H9 (cell line): ENCODE measurements around the gene ERP29. TPM values are rescaled to one million over a fixed set of nuclear protein-coding genes. Genes with fewer than 3 reads are reported as not detected.

ENCODE experiments used
- DNase-seq: peaks from one replicate; pipeline ENCODE4 v3.0.0-alpha.2; 2017
- H2AFZ ChIP-seq: one replicate; pipeline ENCODE4 v1.6.1; 2013; ENCODE audit warnings: mild to moderate bottlenecking, low read length, control low read depth, moderate library complexity
- H2AK5ac ChIP-seq: 2 replicates; pipeline ENCODE4 v1.6.1; 2013; ENCODE audit warnings: low read length, control low read depth, mixed read lengths; ENCODE audit not compliant: insufficient read length
- H2BK120ac ChIP-seq: one replicate; pipeline ENCODE4 v1.6.1; 2013; ENCODE audit warnings: low read depth, mild to moderate bottlenecking, low read length, control low read depth, inconsistent platforms; ENCODE audit not compliant: poor library complexity, severe bottlenecking
- H2BK12ac ChIP-seq: 2 replicates; pipeline ENCODE4 v1.6.1; 2013; ENCODE audit warnings: low read length, control low read depth, mixed read lengths, low read depth; ENCODE audit not compliant: insufficient read length
- H2BK15ac ChIP-seq: 2 replicates; pipeline ENCODE4 v1.6.1; 2013; ENCODE audit warnings: low read depth, low read length, control low read depth
- H2BK20ac ChIP-seq: one replicate; pipeline ENCODE4 v1.6.1; 2013; ENCODE audit warnings: low read depth, mild to moderate bottlenecking, low read length, control low read depth, inconsistent platforms; ENCODE audit not compliant: poor library complexity, severe bottlenecking
- H2BK5ac ChIP-seq: 2 replicates; pipeline ENCODE4 v1.6.1; 2013; ENCODE audit warnings: low read length, control low read depth, mixed read lengths; ENCODE audit not compliant: insufficient read length
- H3K14ac ChIP-seq: 2 replicates; pipeline ENCODE4 v1.6.1; 2013; ENCODE audit warnings: low read length, control low read depth; ENCODE audit not compliant: insufficient read depth
- H3K18ac ChIP-seq: 2 replicates; pipeline ENCODE4 v1.6.1; 2013; ENCODE audit warnings: low read depth, mild to moderate bottlenecking, mixed read lengths, low read length, control low read depth; ENCODE audit not compliant: insufficient read length
- H3K23ac ChIP-seq: 2 replicates; pipeline ENCODE4 v1.6.1; 2013; ENCODE audit warnings: low read length, control low read depth, mixed read lengths, low read depth; ENCODE audit not compliant: insufficient read length
- H3K23me2 ChIP-seq: 2 replicates; pipeline ENCODE4 v1.6.1; 2013; ENCODE audit warnings: low read depth, mild to moderate bottlenecking, mixed read lengths, low read length, control low read depth; ENCODE audit not compliant: insufficient read length, poor library complexity, severe bottlenecking
- H3K27ac ChIP-seq: 2 replicates; pipeline ENCODE4 v1.5.1; 2013; ENCODE audit warnings: low read length, control low read depth, mixed read lengths, low read depth; ENCODE audit not compliant: insufficient read length
- H3K27me3 ChIP-seq: 2 replicates; pipeline ENCODE4 v1.6.1; 2013; ENCODE audit warnings: low read length, control low read depth, inconsistent platforms; ENCODE audit not compliant: insufficient read depth
- H3K4ac ChIP-seq: 2 replicates; pipeline ENCODE4 v1.6.1; 2013; ENCODE audit warnings: low read depth, mild to moderate bottlenecking, control low read depth, inconsistent platforms, low read length, moderate library complexity
- H3K4me1 ChIP-seq: 2 replicates; pipeline ENCODE4 v1.6.1; 2013; ENCODE audit warnings: low read length, control low read depth, inconsistent platforms; ENCODE audit not compliant: insufficient read depth
- H3K4me2 ChIP-seq: 2 replicates; pipeline ENCODE4 v1.6.1; 2013; ENCODE audit warnings: low read length, control low read depth, mixed read lengths; ENCODE audit not compliant: insufficient read length, insufficient read depth
- H3K56ac ChIP-seq: 2 replicates; pipeline ENCODE4 v1.6.1; 2013; ENCODE audit warnings: low read depth, mild to moderate bottlenecking, mixed read lengths, low read length, control low read depth; ENCODE audit not compliant: insufficient read length
- H3K79me1 ChIP-seq: 2 replicates; pipeline ENCODE4 v1.6.1; 2013; ENCODE audit warnings: low read depth, mild to moderate bottlenecking, moderate library complexity, low read length, control low read depth, inconsistent platforms; ENCODE audit not compliant: insufficient read depth, poor library complexity, severe bottlenecking
- H3K79me2 ChIP-seq: 2 replicates; pipeline ENCODE4 v1.6.1; 2013; ENCODE audit warnings: low read length, control low read depth, inconsistent platforms; ENCODE audit not compliant: insufficient read depth
- H3K9ac ChIP-seq: 2 replicates; pipeline ENCODE4 v1.6.1; 2013; ENCODE audit warnings: low read length, control low read depth, mixed read lengths; ENCODE audit not compliant: insufficient read length; ENCODE audit errors: extremely low read depth
- H3K9me3 ChIP-seq: one replicate; pipeline ENCODE4 v1.6.1; 2013; ENCODE audit warnings: low read depth, low read length, inconsistent platforms; ENCODE audit not compliant: control insufficient read depth
- H3T11ph ChIP-seq: one replicate; pipeline ENCODE4 v1.6.1; 2013; ENCODE audit warnings: mild to moderate bottlenecking, low read length, control low read depth, inconsistent platforms
- H4K20me1 ChIP-seq: one replicate; pipeline ENCODE4 v1.6.1; 2013; ENCODE audit not compliant: control insufficient read depth, insufficient read length, insufficient read depth
- H4K5ac ChIP-seq: 2 replicates; pipeline ENCODE4 v1.6.1; 2013; ENCODE audit warnings: low read depth, mild to moderate bottlenecking, mixed read lengths, low read length, control low read depth; ENCODE audit not compliant: insufficient read length
- H4K8ac ChIP-seq: replicated peaks from 2 replicates; pipeline ENCODE4 v1.6.1; 2013; ENCODE audit warnings: low read length, control low read depth, mixed read lengths, low read depth; ENCODE audit not compliant: insufficient read length
- H4K91ac ChIP-seq: 2 replicates; pipeline ENCODE4 v1.6.1; 2013; ENCODE audit warnings: low read depth, mild to moderate bottlenecking, moderate library complexity, mixed read lengths, low read length, control low read depth; ENCODE audit not compliant: insufficient read length
- H3K27ac Mint-ChIP-seq, 3 experiments: 2 replicates in 2 of 3; 3 replicates in 1 of 3; pipeline ENCODE4 v1.8.0; 2020 to 2021; ENCODE audit warnings: mixed read lengths in 3 of 3, mild to moderate bottlenecking in 1 of 3, moderate library complexity in 1 of 3
- H3K27me3 Mint-ChIP-seq: 2 replicates; pipeline ENCODE4 v1.8.0; 2021; ENCODE audit warnings: low read depth, mild to moderate bottlenecking, moderate library complexity, mixed read lengths
- H3K36me3 Mint-ChIP-seq, 3 experiments: 2 replicates in 2 of 3; 3 replicates in 1 of 3; pipeline ENCODE4 v1.8.0; 2020 to 2021; ENCODE audit warnings: low read depth in 3 of 3, mixed read lengths in 3 of 3; ENCODE audit not compliant: insufficient read depth in 1 of 3
- H3K4me1 Mint-ChIP-seq, 2 experiments: 2 replicates each; pipeline ENCODE4 v1.8.0; 2020; ENCODE audit warnings: mixed read lengths in 2 of 2
- H3K4me3 Mint-ChIP-seq, 2 experiments: 2 replicates in 1 of 2; 3 replicates in 1 of 2; pipeline ENCODE4 v1.8.0; 2020 to 2021; ENCODE audit warnings: mild to moderate bottlenecking in 2 of 2, mixed read lengths in 2 of 2, moderate library complexity in 1 of 2
- H3K9me3 Mint-ChIP-seq, 2 experiments: 2 replicates in 1 of 2; 3 replicates in 1 of 2; pipeline ENCODE4 v1.8.0; 2020; ENCODE audit warnings: mild to moderate bottlenecking in 2 of 2, mixed read lengths in 2 of 2, moderate library complexity in 1 of 2
- CTCF ChIP-seq: fragments of 200-600 bp; sonication (generic); conservative IDR thresholded peaks from 3 replicates; pipeline ENCODE4 v1.8.0; 2021; ENCODE audit warnings: antibody characterized with exemption, mild to moderate bottlenecking
- WGBS: extraction: QIAGEN DNeasy Blood & Tissue Kit; methylation state at CpG from one replicate; pipeline ENCODE4 v1.1.7; 2013; ENCODE audit warnings: missing lambda C conversion rate, low lambda C conversion rate, mixed read lengths; ENCODE audit not compliant: insufficient read length; ENCODE audit errors: extremely low coverage; 5-methylcytosine and 5-hydroxymethylcytosine counted together
- total RNA-seq: library from RNA; stranded (reverse); gene quantifications from 2 replicates; pipeline ENCODE4 v1.2.1, GENCODE V29; 2021

Gene ERP29
- total RNA-seq, 1 experiment from 2014 or later: 160 TPM

GRCh38 chr12:111981987-111982386 lies 31.2 kb upstream of the ERP29 start:
- Mint-ChIP-seq H3K36me3 (no peaks in the 10 kb centered on the region), H3K27ac (no peak overlapping the region), H3K4me3 (no peak overlapping the region), H3K27me3 (no peaks in the 10 kb centered on the region), H3K4me1 (no peaks in the 10 kb centered on the region), H3K9me3 (no peaks in the 10 kb centered on the region)
- H3K18ac ChIP-seq: no peak overlapping the region
- H4K91ac ChIP-seq: no peak overlapping the region
- H3K4ac ChIP-seq: no peak overlapping the region
- no peak for DNase-seq
- H3K4me2 ChIP-seq: no peak overlapping the region
- no peaks in the 10 kb centered on the region for H3K9me3 ChIP-seq
- no peak overlapping the region for H3K27ac ChIP-seq
- TF ChIP-seq CTCF: no peak
- H3K79me1 ChIP-seq: no peaks in the 10 kb centered on the region
- no peak overlapping the region for H3K14ac ChIP-seq
- H2BK12ac ChIP-seq: no peak overlapping the region
- WGBS: no CpG with 5 or more reads among the region's 2 CpGs
- no peak overlapping the region for H4K5ac ChIP-seq
- H2AK5ac ChIP-seq: no peak overlapping the region
- H2AFZ ChIP-seq: no peak overlapping the region
- no peaks in the 10 kb centered on the region for H3K23me2 ChIP-seq
- H2BK5ac ChIP-seq: no peak overlapping the region
- H3K4me1 ChIP-seq: no peaks in the 10 kb centered on the region
- no peak overlapping the region for H3T11ph ChIP-seq
- no peak overlapping the region for H3K9ac ChIP-seq
- no peak overlapping the region for H3K23ac ChIP-seq
- H2BK120ac ChIP-seq: no peak overlapping the region
- no peaks in the 10 kb centered on the region for H3K79me2 ChIP-seq
- H3K56ac ChIP-seq: no peak overlapping the region
- H4K20me1 ChIP-seq: no peaks in the 10 kb centered on the region
- no peak overlapping the region for H2BK15ac ChIP-seq
- no peak overlapping the region for H4K8ac ChIP-seq
- no peak overlapping the region for H2BK20ac ChIP-seq
- H3K27me3 ChIP-seq: no peaks in the 10 kb centered on the region
